ENCODE data around the gene CTSH. TPM values are rescaled to one million over a fixed set of nuclear protein-coding genes. Genes with fewer than 3 reads are reported as not detected.

CTSH gene
- total RNA-seq, 1 donor from 2014 or later: 47.1 TPM

- Mint-ChIP-seq H3K27ac (no peak overlapping the region), H3K9me3 (no peaks in the 10 kb centered on the region), H3K27me3 (ENCODE audit: low read depth) (no peaks in the 10 kb centered on the region), H3K4me1 (ENCODE audit: low read depth) (no peaks in the 10 kb centered on the region), H3K36me3 (ENCODE audit: low read depth) (peaks cover 41% of the 10 kb centered on the region), H3K4me3 (ENCODE audit: low read depth) (no peak overlapping the region)
- DNase-seq (ENCODE audit: low spot score): no peak
- intact Hi-C loops (cut with micrococcal nuclease): no loop called here
Observed at GRCh38 chr15:78921517-78921916, 23.3 kb downstream of the CTSH start.

GRCh38 chr15:78917888-78918287 lies 27.0 kb downstream of the CTSH start:
- DNase-seq (ENCODE audit: low spot score): no peak
- no peak overlapping the region for H3K4me3 Mint-ChIP-seq (ENCODE audit: low read depth)
- peaks cover 51% of the 10 kb centered on the region for H3K36me3 Mint-ChIP-seq (ENCODE audit: low read depth)
- H3K27ac Mint-ChIP-seq: peak overlapping the region; percentile 26
- intact Hi-C loops (cut with micrococcal nuclease): no loop called here
- no peaks in the 10 kb centered on the region for H3K9me3 Mint-ChIP-seq
- H3K4me1 Mint-ChIP-seq (ENCODE audit: low read depth): no peaks in the 10 kb centered on the region
- H3K27me3 Mint-ChIP-seq (ENCODE audit: low read depth): no peaks in the 10 kb centered on the region

- Mint-ChIP-seq H3K27me3 (ENCODE audit: low read depth) (no peaks in the 10 kb centered on the region), H3K4me1 (ENCODE audit: low read depth) (peaks cover 6% of the 10 kb centered on the region), H3K36me3 (ENCODE audit: low read depth) (peaks cover 53% of the 10 kb centered on the region), H3K27ac (no peak overlapping the region), H3K4me3 (ENCODE audit: low read depth) (no peak overlapping the region), H3K9me3 (no peaks in the 10 kb centered on the region)
- no peak for DNase-seq (ENCODE audit: low spot score)
- intact Hi-C loops (cut with micrococcal nuclease): no loop called here
Observed at GRCh38 chr15:78916088-78916487, 28.8 kb downstream of the CTSH start.

GRCh38 chr15:78915341-78916087 lies 29.3 kb downstream of the CTSH start:
- no peaks in the 10 kb centered on the region for H3K27me3 Mint-ChIP-seq (ENCODE audit: low read depth)
- peaks cover 53% of the 10 kb centered on the region for H3K36me3 Mint-ChIP-seq (ENCODE audit: low read depth)
- intact Hi-C loops (cut with micrococcal nuclease): no loop called here
- peaks cover 12% of the 10 kb centered on the region for H3K4me1 Mint-ChIP-seq (ENCODE audit: low read depth)
- H3K9me3 Mint-ChIP-seq: no peaks in the 10 kb centered on the region
- no peak overlapping the region for H3K27ac Mint-ChIP-seq
- no peak overlapping the region for H3K4me3 Mint-ChIP-seq (ENCODE audit: low read depth)
- no peak for DNase-seq (ENCODE audit: low spot score)

- DNase-seq (ENCODE audit: low spot score): no peak
- no peak overlapping the region for H3K4me3 Mint-ChIP-seq (ENCODE audit: low read depth)
- no peaks in the 10 kb centered on the region for H3K27me3 Mint-ChIP-seq (ENCODE audit: low read depth)
- intact Hi-C loops (cut with micrococcal nuclease): loop anchor here (5.0 kb wide), 1 partner anchor 93 kb away; no protein-coding TSS in a partner anchor
- no peak overlapping the region for H3K27ac Mint-ChIP-seq
- H3K9me3 Mint-ChIP-seq: no peaks in the 10 kb centered on the region
- peaks cover 24% of the 10 kb centered on the region for H3K4me1 Mint-ChIP-seq (ENCODE audit: low read depth)
- peaks cover 62% of the 10 kb centered on the region for H3K36me3 Mint-ChIP-seq (ENCODE audit: low read depth)
Observed at GRCh38 chr15:78914027-78914764, 30.6 kb downstream of the CTSH start.

- H3K36me3 Mint-ChIP-seq (ENCODE audit: low read depth): peaks cover 67% of the 10 kb centered on the region
- no peak overlapping the region for H3K4me3 Mint-ChIP-seq (ENCODE audit: low read depth)
- H3K27me3 Mint-ChIP-seq (ENCODE audit: low read depth): no peaks in the 10 kb centered on the region
- peaks cover 26% of the 10 kb centered on the region for H3K4me1 Mint-ChIP-seq (ENCODE audit: low read depth)
- H3K9me3 Mint-ChIP-seq: no peaks in the 10 kb centered on the region
- no peak for DNase-seq (ENCODE audit: low spot score)
- no peak overlapping the region for H3K27ac Mint-ChIP-seq
- intact Hi-C loops (cut with micrococcal nuclease): loop anchor here (5.0 kb wide), 1 partner anchor 94 kb away; no protein-coding TSS in a partner anchor
Observed at GRCh38 chr15:78913012-78913411, 31.8 kb downstream of the CTSH start.

GRCh38 chr15:78912316-78912715 lies 32.5 kb downstream of the CTSH start:
- intact Hi-C loops (cut with micrococcal nuclease): loop anchor here (5.0 kb wide), 1 partner anchor 95 kb away; no protein-coding TSS in a partner anchor
- Mint-ChIP-seq H3K9me3 (no peaks in the 10 kb centered on the region), H3K27ac (no peak overlapping the region), H3K4me1 (ENCODE audit: low read depth) (peaks cover 26% of the 10 kb centered on the region), H3K4me3 (ENCODE audit: low read depth) (no peak overlapping the region), H3K27me3 (ENCODE audit: low read depth) (no peaks in the 10 kb centered on the region), H3K36me3 (ENCODE audit: low read depth) (peaks cover 68% of the 10 kb centered on the region)
- no peak for DNase-seq (ENCODE audit: low spot score)

- Mint-ChIP-seq H3K27ac (no peak overlapping the region), H3K4me3 (ENCODE audit: low read depth) (no peak overlapping the region), H3K4me1 (ENCODE audit: low read depth) (peaks cover 26% of the 10 kb centered on the region), H3K27me3 (ENCODE audit: low read depth) (no peaks in the 10 kb centered on the region), H3K9me3 (no peaks in the 10 kb centered on the region), H3K36me3 (ENCODE audit: low read depth) (peaks cover 72% of the 10 kb centered on the region)
- intact Hi-C loops (cut with micrococcal nuclease): loop anchor here (2.0 to 5.0 kb wide), 2 partner anchors 71 to 97 kb away; no protein-coding TSS in a partner anchor
- DNase-seq (ENCODE audit: low spot score): no peak
Observed at GRCh38 chr15:78910271-78910670, 34.6 kb downstream of the CTSH start.

GRCh38 chr15:78909791-78910228 lies 35.0 kb downstream of the CTSH start:
- H3K4me3 Mint-ChIP-seq (ENCODE audit: low read depth): no peak overlapping the region
- no peak for DNase-seq (ENCODE audit: low spot score)
- intact Hi-C loops (cut with micrococcal nuclease): loop anchor here (2.0 to 5.0 kb wide), 3 partner anchors 71 to 272 kb away; no protein-coding TSS in a partner anchor
- H3K27me3 Mint-ChIP-seq (ENCODE audit: low read depth): no peaks in the 10 kb centered on the region
- H3K27ac Mint-ChIP-seq: no peak overlapping the region
- H3K4me1 Mint-ChIP-seq (ENCODE audit: low read depth): peaks cover 27% of the 10 kb centered on the region
- H3K9me3 Mint-ChIP-seq: no peaks in the 10 kb centered on the region
- peaks cover 76% of the 10 kb centered on the region for H3K36me3 Mint-ChIP-seq (ENCODE audit: low read depth)

- Mint-ChIP-seq H3K4me3 (ENCODE audit: low read depth) (no peak overlapping the region), H3K27ac (peak overlapping the region; percentile 2), H3K36me3 (ENCODE audit: low read depth) (peaks cover 77% of the 10 kb centered on the region), H3K4me1 (ENCODE audit: low read depth) (peaks cover 28% of the 10 kb centered on the region), H3K27me3 (ENCODE audit: low read depth) (no peaks in the 10 kb centered on the region), H3K9me3 (no peaks in the 10 kb centered on the region)
- DNase-seq (ENCODE audit: low spot score): no peak
- intact Hi-C loops (cut with micrococcal nuclease): loop anchor here (5.0 kb wide), 1 partner anchor 273 kb away; no protein-coding TSS in a partner anchor
Observed at GRCh38 chr15:78909160-78909695, 35.6 kb downstream of the CTSH start.

- peaks cover 82% of the 10 kb centered on the region for H3K36me3 Mint-ChIP-seq (ENCODE audit: low read depth)
- H3K4me1 Mint-ChIP-seq (ENCODE audit: low read depth): peaks cover 28% of the 10 kb centered on the region
- no peaks in the 10 kb centered on the region for H3K27me3 Mint-ChIP-seq (ENCODE audit: low read depth)
- H3K4me3 Mint-ChIP-seq (ENCODE audit: low read depth): no peak overlapping the region
- H3K27ac Mint-ChIP-seq: no peak overlapping the region
- no peak for DNase-seq (ENCODE audit: low spot score)
- intact Hi-C loops (cut with micrococcal nuclease): loop anchor here (5.0 kb wide), 1 partner anchor 275 kb away; no protein-coding TSS in a partner anchor
- H3K9me3 Mint-ChIP-seq: no peaks in the 10 kb centered on the region
Observed at GRCh38 chr15:78907577-78907976, 37.3 kb downstream of the CTSH start.

GRCh38 chr15:78906316-78906620 lies 38.6 kb downstream of the CTSH start:
- intact Hi-C loops (cut with micrococcal nuclease): loop anchor here (5.0 kb wide), 1 partner anchor 276 kb away; no protein-coding TSS in a partner anchor
- Mint-ChIP-seq H3K36me3 (ENCODE audit: low read depth) (peaks cover 83% of the 10 kb centered on the region), H3K4me3 (ENCODE audit: low read depth) (no peak overlapping the region)

More at GRCh38 chr15:78906316-78906620, 38.6 kb downstream of the CTSH start:
- no peak overlapping the region for H3K27ac Mint-ChIP-seq
- no peak for DNase-seq (ENCODE audit: low spot score)
- no peaks in the 10 kb centered on the region for H3K27me3 Mint-ChIP-seq (ENCODE audit: low read depth)
- H3K4me1 Mint-ChIP-seq (ENCODE audit: low read depth): peaks cover 29% of the 10 kb centered on the region
- H3K9me3 Mint-ChIP-seq: no peaks in the 10 kb centered on the region

All from activated T-helper 2 cell treated with anti-CD3 and anti-CD28 coated beads, Interferon-gamma antibody, Interleukin-2, Interleukin-4, amounts not matched to agents 10 μg/mL and 5 μg/mL and 100 μg/mL, durations not matched to agents 14 hours and 24 hours and 36 hours (primary cell).